Fibroblast of skin of left biceps (primary cell): ENCODE data around the gene SNX10.
A peak's percentile ranks its signal among the peaks of the same experiment; 100 is the strongest.

Experiments used
- DNase-seq, 2 experiments: peaks; one replicate each; pipeline ENCODE4 v3.0.0-alpha.2; 2013; ENCODE audit warnings: low read depth in 2 of 2

Gene SNX10

GRCh38 chr7:26369593-26369992, 77.9 kb downstream of the SNX10 start:
- peak in 1 of 2 experiments; percentile 6 for DNase-seq

- DNase-seq, result no peak
Observed at GRCh38 chr7:26370011-26370410, 78.3 kb downstream of the SNX10 start.

- no peak for DNase-seq
Observed at GRCh38 chr7:26372249-26372648, 80.6 kb downstream of the SNX10 start.

GRCh38 chr7:26372704-26373103, 81.0 kb downstream of the SNX10 start:
- no peak for DNase-seq

- no peak for DNase-seq
Observed at GRCh38 chr7:26374647-26375373, 83.1 kb downstream of the SNX10 start.

- no peak for DNase-seq
Observed at GRCh38 chr7:26375726-26376174, 84.1 kb downstream of the SNX10 start.

- no peak for DNase-seq
Observed at GRCh38 chr7:26376175-26376917, 84.7 kb downstream of the SNX10 start.

GRCh38 chr7:26378016-26378415, 86.4 kb downstream of the SNX10 start:
- no peak for DNase-seq

- no peak for DNase-seq
Observed at GRCh38 chr7:26379711-26380110, 88.0 kb downstream of the SNX10 start.

GRCh38 chr7:26381476-26382353, 90.1 kb downstream of the SNX10 start:
- DNase-seq, result no peak

- DNase-seq, result no peak
Observed at GRCh38 chr7:26385240-26385639, 93.6 kb downstream of the SNX10 start.

- DNase-seq, result no peak
Observed at GRCh38 chr7:26387731-26388130, 96.1 kb downstream of the SNX10 start.

- DNase-seq, result no peak
Observed at GRCh38 chr7:26388256-26388655, 96.6 kb downstream of the SNX10 start.

- DNase-seq, result no peak
Observed at GRCh38 chr7:26390016-26390415, 98.4 kb downstream of the SNX10 start.

- DNase-seq, result no peak
Observed at GRCh38 chr7:26393818-26394217, 102.2 kb downstream of the SNX10 start.

GRCh38 chr7:26397332-26397731, 105.7 kb downstream of the SNX10 start:
- no peak for DNase-seq

GRCh38 chr7:26397796-26398426, 106.2 kb downstream of the SNX10 start:
- DNase-seq, result no peak

GRCh38 chr7:26398427-26398755, 106.7 kb downstream of the SNX10 start:
- no peak for DNase-seq

GRCh38 chr7:26398756-26399509, 107.3 kb downstream of the SNX10 start:
- no peak for DNase-seq

GRCh38 chr7:26399736-26400135, 108.1 kb downstream of the SNX10 start:
- no peak for DNase-seq

- no peak for DNase-seq
Observed at GRCh38 chr7:26403640-26404039, 112.0 kb downstream of the SNX10 start.
